ENCODE results near the gene SSBP2.

- no peak for TF ChIP-seq CTCF (IDR thresholded peaks at IDR 0.05; ENCODE audit: control extremely low read depth in 1 of 3, insufficient read depth in 1 of 3, low read depth in 1 of 3, low read length in 3 of 3)
- TF ChIP-seq POLR2A (IDR thresholded peaks at IDR 0.05; ENCODE audit: control extremely low read depth in 1 of 2, low read depth in 2 of 2, low read length in 2 of 2): no peak
- no peak for TF ChIP-seq KDM1A (IDR thresholded peaks at IDR 0.05; ENCODE audit: borderline replicate concordance, low read length)
- no peak for TF ChIP-seq RFX5 (IDR thresholded peaks at IDR 0.05; ENCODE audit: borderline replicate concordance, low read depth, low read length)
- TF ChIP-seq, protein P1, sequence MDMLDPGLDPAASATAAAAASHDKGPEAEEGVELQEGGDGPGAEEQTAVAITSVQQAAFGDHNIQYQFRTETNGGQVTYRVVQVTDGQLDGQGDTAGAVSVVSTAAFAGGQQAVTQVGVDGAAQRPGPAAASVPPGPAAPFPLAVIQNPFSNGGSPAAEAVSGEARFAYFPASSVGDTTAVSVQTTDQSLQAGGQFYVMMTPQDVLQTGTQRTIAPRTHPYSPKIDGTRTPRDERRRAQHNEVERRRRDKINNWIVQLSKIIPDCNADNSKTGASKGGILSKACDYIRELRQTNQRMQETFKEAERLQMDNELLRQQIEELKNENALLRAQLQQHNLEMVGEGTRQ (IDR thresholded peaks at IDR 0.05; ENCODE audit: low read length): no peak
- TF ChIP-seq RBBP5 (IDR thresholded peaks at IDR 0.05; ENCODE audit: borderline replicate concordance, low read depth, low read length): no peak
- TF ChIP-seq JUND (IDR thresholded peaks at IDR 0.05; ENCODE audit: low read length): no peak
These were observed 322.5 kb downstream of the SSBP2 start for GRCh38 chr5:81428446-81428845.
